H1 (cell line): ENCODE measurements around the gene CEP44. TPM values are rescaled to one million over a fixed set of nuclear protein-coding genes. Genes with fewer than 3 reads are reported as not detected.

Experiments
- CTCF ChIA-PET: fragments of 300-600 bp; sonication (Branson Sonifier 250); formaldehyde crosslinking; loops from one replicate; lab custom pipeline; 2021; ENCODE audit not compliant: partially characterized antibody; lab: Charles Lee
- POLR2A ChIA-PET: fragments of 300-600 bp; sonication (Branson Sonifier 250); formaldehyde crosslinking; loops from one replicate; lab custom pipeline; 2021; ENCODE audit warnings: inconsistent platforms; ENCODE audit not compliant: partially characterized antibody; lab: Charles Lee
- DNase-seq, 2 experiments: peaks; one replicate each; pipeline versions ENCODE4 v3.0.0 to v3.0.0-alpha.2; 2010 to 2022; ENCODE audit warnings: low spot score in 2 of 2, low read depth in 1 of 2, mixed read lengths in 1 of 2
- FAIRE-seq: peaks from 2 replicates; lab custom pipeline; 2011; peaks lifted over from hg19 to GRCh38; lab: Jason Lieb, UNC
- H2AFZ ChIP-seq: 2 replicates; pipeline ENCODE4 v1.8.1; 2012; ENCODE audit warnings: low read length, inconsistent platforms
- H2AK5ac ChIP-seq: 2 replicates; pipeline ENCODE4 v1.6.1; 2013; ENCODE audit warnings: low read depth, low read length
- H2BK120ac ChIP-seq: replicated peaks from 2 replicates; pipeline ENCODE3; 2013; ENCODE audit warnings: low read depth, low read length, inconsistent platforms
- H2BK12ac ChIP-seq: 2 replicates; pipeline ENCODE4 v1.6.1; 2013; ENCODE audit warnings: low read depth, low read length
- H2BK15ac ChIP-seq: 2 replicates; pipeline ENCODE4 v1.6.1; 2013; ENCODE audit warnings: low read length
- H2BK20ac ChIP-seq: 2 replicates; pipeline ENCODE4 v1.6.1; 2013; ENCODE audit warnings: low read length
- H2BK5ac ChIP-seq: 2 replicates; pipeline ENCODE4 v1.6.1; 2013; ENCODE audit warnings: low read depth, low read length
- H3K14ac ChIP-seq: 2 replicates; pipeline ENCODE4 v1.6.1; 2013; ENCODE audit warnings: inconsistent platforms; ENCODE audit not compliant: insufficient read length
- H3K18ac ChIP-seq: 2 replicates; pipeline ENCODE4 v1.6.1; 2013; ENCODE audit warnings: low read length; ENCODE audit errors: extremely low read depth
- H3K23ac ChIP-seq: 2 replicates; pipeline ENCODE4 v1.6.1; 2013; ENCODE audit warnings: inconsistent platforms; ENCODE audit not compliant: insufficient read length
- H3K23me2 ChIP-seq: 2 replicates; pipeline ENCODE4 v1.6.1; 2013; ENCODE audit warnings: low read depth, low read length
- H3K27ac ChIP-seq: 2 replicates; pipeline ENCODE4 v1.6.1; 2011; ENCODE audit warnings: low read depth, low read length, inconsistent platforms
- H3K27me3 ChIP-seq, 4 experiments: replicated peaks in 1 of 4; 1 replicate in 1 of 4; 2 replicates in 3 of 4; pipeline versions ENCODE4 v1.6.1 to v1.8.1; 2011 to 2013; ENCODE audit warnings: low read length in 3 of 4, mild to moderate bottlenecking in 3 of 4, inconsistent platforms in 2 of 4, mixed read lengths in 2 of 4, moderate library complexity in 1 of 4; ENCODE audit not compliant: control insufficient read depth in 3 of 4, insufficient read depth in 3 of 4; ENCODE audit errors: extremely low read depth in 1 of 4
- H3K36me3 ChIP-seq, 4 experiments: 2 replicates each; pipeline versions ENCODE4 v1.6.1 to v1.8.1; 2011 to 2013; ENCODE audit warnings: mild to moderate bottlenecking in 4 of 4, low read length in 3 of 4, moderate library complexity in 2 of 4, control low read depth in 1 of 4, inconsistent platforms in 1 of 4; ENCODE audit not compliant: insufficient read depth in 4 of 4, control insufficient read depth in 2 of 4
- H3K4ac ChIP-seq: replicated peaks from 2 replicates; pipeline ENCODE3; 2013; ENCODE audit warnings: low read length, low read depth, mixed read lengths, inconsistent platforms; ENCODE audit not compliant: insufficient read length
- H3K4me1 ChIP-seq, 4 experiments: replicated peaks in 1 of 4; 1 replicate in 1 of 4; 2 replicates in 3 of 4; pipeline versions ENCODE4 v1.6.1 to v1.8.1; 2011 to 2013; ENCODE audit warnings: low read length in 3 of 4, inconsistent platforms in 2 of 4, mixed read lengths in 1 of 4; ENCODE audit not compliant: insufficient read depth in 4 of 4, control insufficient read depth in 3 of 4
- H3K4me2 ChIP-seq, 2 experiments: 2 replicates each; pipeline versions ENCODE4 v1.6.1 to v1.8.1; 2011 to 2013; ENCODE audit warnings: low read depth in 2 of 2, low read length in 2 of 2, control low read depth in 1 of 2, inconsistent platforms in 1 of 2, mild to moderate bottlenecking in 1 of 2; ENCODE audit not compliant: insufficient read depth in 1 of 2
- H3K4me3 ChIP-seq, 4 experiments: fragments of 200-600, 300-600 bp in 1 of 4; sonication (generic), shearing (Covaris generic), sonication (Bioruptor Twin) in 1 of 4; 2 replicates each; pipeline versions ENCODE4 v1.5.1 to v1.8.1; 2011 to 2016; ENCODE audit warnings: low read length in 4 of 4, low read depth in 3 of 4, control low read depth in 2 of 4, inconsistent platforms in 2 of 4, mild to moderate bottlenecking in 2 of 4, mixed read lengths in 1 of 4, moderate library complexity in 1 of 4; ENCODE audit not compliant: insufficient read depth in 2 of 4; ENCODE audit errors: extremely low read depth in 1 of 4
- H3K56ac ChIP-seq: replicated peaks from 2 replicates; pipeline ENCODE3; 2013; ENCODE audit warnings: low read depth, mild to moderate bottlenecking, mixed read lengths, low read length, inconsistent platforms; ENCODE audit not compliant: insufficient read length
- H3K79me1 ChIP-seq: 2 replicates; pipeline ENCODE4 v1.6.1; 2013; ENCODE audit warnings: low read depth, low read length, control low read depth
- H3K79me2 ChIP-seq, 2 experiments: 2 replicates each; pipeline versions ENCODE4 v1.6.1 to v1.8.1; 2012 to 2013; ENCODE audit warnings: low read length in 2 of 2, mild to moderate bottlenecking in 2 of 2, inconsistent platforms in 1 of 2; ENCODE audit not compliant: insufficient read depth in 2 of 2, control insufficient read depth in 1 of 2
- H3K9ac ChIP-seq, 4 experiments: replicated peaks in 1 of 4; 1 replicate in 1 of 4; 2 replicates in 3 of 4; pipeline versions ENCODE4 v1.6.1 to v1.8.1; 2011 to 2013; ENCODE audit warnings: low read depth in 3 of 4, low read length in 3 of 4, control low read depth in 2 of 4, mild to moderate bottlenecking in 2 of 4, moderate library complexity in 2 of 4, inconsistent platforms in 1 of 4; ENCODE audit errors: extremely low read depth in 1 of 4
- H3K9me3 ChIP-seq, 2 experiments: 2 replicates each; pipeline versions ENCODE4 v1.6.1 to v1.8.1; 2012 to 2013; ENCODE audit warnings: mild to moderate bottlenecking in 2 of 2, moderate library complexity in 2 of 2, control low read depth in 1 of 2, inconsistent platforms in 1 of 2, low read depth in 1 of 2, low read length in 1 of 2, mixed read lengths in 1 of 2; ENCODE audit not compliant: insufficient read depth in 2 of 2
- H4K20me1 ChIP-seq, 2 experiments: replicated peaks in 1 of 2; 2 replicates each; pipeline versions ENCODE3 to v1.8.1; 2011 to 2013; ENCODE audit warnings: inconsistent platforms in 2 of 2, low read length in 2 of 2, mild to moderate bottlenecking in 1 of 2; ENCODE audit not compliant: insufficient read depth in 2 of 2, control insufficient read depth in 1 of 2
- H4K5ac ChIP-seq: 2 replicates; pipeline ENCODE4 v1.6.1; 2013; ENCODE audit warnings: low read length, low read depth, mixed read lengths, inconsistent platforms; ENCODE audit not compliant: insufficient read length
- H4K8ac ChIP-seq: 2 replicates; pipeline ENCODE4 v1.8.0; 2013; ENCODE audit warnings: mild to moderate bottlenecking, moderate library complexity, low read length, inconsistent platforms; ENCODE audit not compliant: insufficient read depth; ENCODE audit errors: extremely low read depth
- H4K91ac ChIP-seq: replicated peaks from 2 replicates; pipeline ENCODE3; 2013; ENCODE audit warnings: low read length, mixed read lengths, inconsistent platforms; ENCODE audit not compliant: insufficient read length
- CBX8 ChIP-seq: fragments of 300-800, 300-1000 bp; sonication (generic); IDR thresholded peaks from 2 replicates; pipeline ENCODE4 v1.7.1; 2016; ENCODE audit warnings: low read depth, low read length, borderline replicate concordance
- CHD2 ChIP-seq: IDR thresholded peaks from 2 replicates; pipeline ENCODE4 v1.6.1; 2012; ENCODE audit warnings: low read length, improper control_type of control experiment
- GABPA ChIP-seq: IDR thresholded peaks from 2 replicates; pipeline ENCODE4 v1.6.1; 2011; ENCODE audit warnings: mild to moderate bottlenecking, low read length, moderate library complexity, borderline replicate concordance; ENCODE audit not compliant: insufficient read depth
- GTF2F1 ChIP-seq: IDR thresholded peaks from 2 replicates; pipeline ENCODE4 v1.6.1; 2012; ENCODE audit warnings: low read depth, low read length, improper control_type of control experiment, borderline replicate concordance
- KDM1A ChIP-seq: fragments of 200-600, 300-600 bp; sonication (generic); IDR thresholded peaks from 2 replicates; pipeline ENCODE4 v1.7.1; 2016; ENCODE audit warnings: mild to moderate bottlenecking, low read length, borderline replicate concordance
- KDM4A ChIP-seq: IDR thresholded peaks from one replicate; pipeline ENCODE4 v1.7.1; 2012; ENCODE audit warnings: low read depth, mild to moderate bottlenecking, moderate library complexity, low read length, inconsistent platforms; ENCODE audit not compliant: severe bottlenecking
- NRF1 ChIP-seq: IDR thresholded peaks from 2 replicates; pipeline ENCODE4 v1.6.1; 2011; ENCODE audit warnings: mild to moderate bottlenecking, low read depth, low read length, improper control_type of control experiment
- RBBP5 ChIP-seq: IDR thresholded peaks from 2 replicates; pipeline ENCODE4 v1.7.1; 2012; ENCODE audit warnings: low read depth, mild to moderate bottlenecking, inconsistent platforms, low read length, moderate library complexity, borderline replicate concordance
- SIN3A ChIP-seq, 2 experiments: IDR thresholded peaks in 1 of 2; conservative IDR thresholded peaks in 1 of 2; 2 replicates each; pipeline ENCODE4 v1.6.1; 2011 to 2012; ENCODE audit warnings: low read length in 2 of 2, improper control_type of control experiment in 1 of 2, low read depth in 1 of 2, mild to moderate bottlenecking in 1 of 2
- SUZ12 ChIP-seq: fragments of 200-600 bp; sonication (generic); IDR thresholded peaks from 2 replicates; pipeline ENCODE4 v1.6.1; 2012; ENCODE audit warnings: mild to moderate bottlenecking, inconsistent platforms, low read length, moderate library complexity, mixed read lengths
- TAF1 ChIP-seq: IDR thresholded peaks from 2 replicates; pipeline ENCODE4 v1.6.1; 2011; ENCODE audit warnings: mild to moderate bottlenecking, low read depth, low read length
- WGBS, 2 experiments: shearing (Covaris generic) in 1 of 2; methylation state at CpG; one replicate each; pipeline versions ENCODE4 v1.1.6 to v1.1.7; 2013 to 2015; ENCODE audit warnings: low lambda C conversion rate in 2 of 2, mixed read lengths in 2 of 2, inconsistent platforms in 1 of 2, low coverage in 1 of 2, missing lambda C conversion rate in 1 of 2; ENCODE audit not compliant: insufficient replicate concordance in 2 of 2, insufficient coverage in 1 of 2, insufficient read length in 1 of 2; ENCODE audit errors: extremely low coverage in 1 of 2, missing lambda C conversion rate in 1 of 2; 5-methylcytosine and 5-hydroxymethylcytosine counted together
- polyA plus RNA-seq, 7 experiments: library from polyadenylated mRNA; depleted of rRNA in 3 of 7; stranded (reverse) in 5 of 7; unstranded in 2 of 7; fragments of >200 nt in 5 of 7; fragments of 200-250 nt in 2 of 7; gene quantifications; 1 replicate in 5 of 7; 2 replicates in 1 of 7; 4 replicates in 1 of 7; pipeline versions ENCODE4 v1.2.1 to v1.2.3, GENCODE V29; 2011 to 2013; ENCODE audit warnings: missing spikeins in 2 of 7, mixed read lengths in 2 of 7
- total RNA-seq: library from RNA; stranded (reverse); fragmentation: NEBNext Ultra II Directional; extraction: Animal tissue kit (Norgen Biotek cat#: 25700); gene quantifications from 2 replicates; pipeline ENCODE4 v1.2.1, GENCODE V29; 2021
- TF ChIP-seq, protein P1 (sequence below): IDR thresholded peaks from 2 replicates; pipeline ENCODE4 v1.6.1; 2011; ENCODE audit warnings: low read length, improper control_type of control experiment
- TF ChIP-seq, protein P2 (sequence below): IDR thresholded peaks from 2 replicates; pipeline ENCODE4 v1.6.1; 2012; ENCODE audit warnings: inconsistent platforms

Gene CEP44
- total and polyA plus RNA-seq, 2 of the 8 experiments (the other 6 are each of a cell fraction or from before 2014, with no cell fraction given) = 3.4 to 17.1 TPM

DNA sequence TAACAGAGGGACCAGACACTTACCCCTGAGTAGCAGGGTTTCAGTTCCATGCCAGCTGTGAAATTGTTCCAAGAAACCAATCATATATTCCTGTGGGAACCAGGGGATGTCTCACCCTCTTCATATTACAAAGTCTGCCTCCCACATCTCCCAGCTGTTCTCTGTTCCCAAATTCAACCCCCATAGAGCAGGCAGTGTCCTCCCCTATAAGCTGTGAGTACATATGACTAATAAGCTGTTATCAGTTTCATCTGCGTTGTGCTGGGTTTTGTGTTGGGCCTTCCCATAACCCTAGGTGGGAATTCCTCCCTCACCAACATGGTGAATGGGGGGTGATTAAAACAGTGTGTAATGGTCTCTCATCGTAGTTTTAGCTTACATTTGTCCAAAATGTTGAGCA lies 41.0 kb downstream of the CEP44 start:
- Histone ChIP-seq H3K56ac (no peak overlapping the region), H3K23me2 (no peaks in the 10 kb centered on the region), H3K4me2 (no peak overlapping the region), H3K9me3 (no peaks in the 10 kb centered on the region), H4K20me1 (no peaks in the 10 kb centered on the region), H3K36me3 (no peaks in the 10 kb centered on the region; a peak in 1 of 8 replicates), H3K23ac (no peak overlapping the region), H4K5ac (no peak overlapping the region), H3K4me3 (no peak overlapping the region), H2BK15ac (no peak overlapping the region), H2AFZ (no peak overlapping the region), H4K91ac (no peak overlapping the region), H3K4me1 (no peaks in the 10 kb centered on the region), H3K9ac (no peak overlapping the region), H4K8ac (no peak overlapping the region), H3K79me2 (no peaks in the 10 kb centered on the region), H2AK5ac (no peak overlapping the region), H3K79me1 (no peaks in the 10 kb centered on the region), H3K4ac (no peak overlapping the region), H2BK120ac (no peak overlapping the region), H3K27ac (no peak overlapping the region), H3K14ac (no peak overlapping the region), H3K18ac (no peak overlapping the region), H2BK12ac (no peak overlapping the region), H2BK20ac (no peak overlapping the region), H2BK5ac (no peak overlapping the region), H3K27me3 (no peaks in the 10 kb centered on the region)
- DNase-seq (no peak), FAIRE-seq (no peak)
- CTCF ChIA-PET = no interaction called here
- POLR2A ChIA-PET = no interaction called here
- 82% methylated on average over 2 of the region's 2 CpGs; no CpG with 5 or more reads in 1 of the 2 experiments for WGBS, 2 experiments
- no peak for TF ChIP-seq KDM1A
- no peak for TF ChIP-seq SUZ12
- TF ChIP-seq CBX8 = no peak
- no peak for TF ChIP-seq CHD2
- TF ChIP-seq, protein P1, sequence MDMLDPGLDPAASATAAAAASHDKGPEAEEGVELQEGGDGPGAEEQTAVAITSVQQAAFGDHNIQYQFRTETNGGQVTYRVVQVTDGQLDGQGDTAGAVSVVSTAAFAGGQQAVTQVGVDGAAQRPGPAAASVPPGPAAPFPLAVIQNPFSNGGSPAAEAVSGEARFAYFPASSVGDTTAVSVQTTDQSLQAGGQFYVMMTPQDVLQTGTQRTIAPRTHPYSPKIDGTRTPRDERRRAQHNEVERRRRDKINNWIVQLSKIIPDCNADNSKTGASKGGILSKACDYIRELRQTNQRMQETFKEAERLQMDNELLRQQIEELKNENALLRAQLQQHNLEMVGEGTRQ = no peak
- TF ChIP-seq, protein P2, sequence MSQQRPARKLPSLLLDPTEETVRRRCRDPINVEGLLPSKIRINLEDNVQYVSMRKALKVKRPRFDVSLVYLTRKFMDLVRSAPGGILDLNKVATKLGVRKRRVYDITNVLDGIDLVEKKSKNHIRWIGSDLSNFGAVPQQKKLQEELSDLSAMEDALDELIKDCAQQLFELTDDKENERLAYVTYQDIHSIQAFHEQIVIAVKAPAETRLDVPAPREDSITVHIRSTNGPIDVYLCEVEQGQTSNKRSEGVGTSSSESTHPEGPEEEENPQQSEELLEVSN = no peak
- no peak for TF ChIP-seq SIN3A (conservative IDR thresholded peaks at IDR 0.05 in 1 of 2, IDR thresholded peaks at IDR 0.05 in 1 of 2; ENCODE audit: low read depth in 1 of 2, low read length in 2 of 2)
- no peak for TF ChIP-seq RBBP5
- TF ChIP-seq GABPA = no peak
- no peak for TF ChIP-seq KDM4A
- no peak for TF ChIP-seq TAF1
- no peak for TF ChIP-seq NRF1
- TF ChIP-seq GTF2F1 = no peak
